Nephron (organoid): ENCODE data around the gene ZNF862.
"Not testable (repeated sequence)": the region's sequence is repeated elsewhere in the genome, so short reads cannot be mapped to it uniquely, and the experiment has no call there.

Experiments used
- H3K27ac Mint-ChIP-seq, 3 experiments: 2 replicates each; pipeline ENCODE4 v1.8.0; 2020; ENCODE audit warnings: mixed read lengths in 3 of 3, mild to moderate bottlenecking in 2 of 3, moderate library complexity in 1 of 3
- H3K27me3 Mint-ChIP-seq: 2 replicates; pipeline ENCODE4 v1.8.0; 2021; ENCODE audit warnings: low read depth, mild to moderate bottlenecking, moderate library complexity, mixed read lengths
- H3K36me3 Mint-ChIP-seq: 2 replicates; pipeline ENCODE4 v1.8.0; 2020; ENCODE audit warnings: low read depth, mixed read lengths
- H3K4me1 Mint-ChIP-seq: 2 replicates; pipeline ENCODE4 v1.8.0; 2020; ENCODE audit warnings: mixed read lengths
- H3K4me3 Mint-ChIP-seq, 3 experiments: 2 replicates each; pipeline ENCODE4 v1.8.0; 2020; ENCODE audit warnings: mild to moderate bottlenecking in 3 of 3, mixed read lengths in 3 of 3, moderate library complexity in 2 of 3
- H3K9me3 Mint-ChIP-seq: 2 replicates; pipeline ENCODE4 v1.8.0; 2020; ENCODE audit warnings: mixed read lengths
- CTCF ChIP-seq, 3 experiments: fragments of 200-600 bp; sonication (generic); IDR thresholded peaks; one replicate each; pipeline ENCODE4 v1.5.0; 2021; ENCODE audit warnings: antibody characterized with exemption in 3 of 3; ENCODE audit not compliant: unreplicated experiment in 3 of 3

Gene ZNF862

GRCh38 chr7:149885191-149886017, 47.2 kb downstream of the ZNF862 start:
- H3K9me3 Mint-ChIP-seq, result no peaks in the 10 kb centered on the region
- H3K27me3 Mint-ChIP-seq, result peaks cover 19% of the 10 kb centered on the region
- H3K4me1 Mint-ChIP-seq, result peaks cover 68% of the 10 kb centered on the region
- TF ChIP-seq CTCF (IDR thresholded peaks at IDR 0.05; ENCODE audit: unreplicated experiment in 3 of 3), result no peak
- no peak overlapping the region for H3K4me3 Mint-ChIP-seq
- H3K27ac Mint-ChIP-seq, result peak overlapping the region in 2 of 3 experiments; percentile 75 to 80
- no peaks in the 10 kb centered on the region for H3K36me3 Mint-ChIP-seq

DNA sequence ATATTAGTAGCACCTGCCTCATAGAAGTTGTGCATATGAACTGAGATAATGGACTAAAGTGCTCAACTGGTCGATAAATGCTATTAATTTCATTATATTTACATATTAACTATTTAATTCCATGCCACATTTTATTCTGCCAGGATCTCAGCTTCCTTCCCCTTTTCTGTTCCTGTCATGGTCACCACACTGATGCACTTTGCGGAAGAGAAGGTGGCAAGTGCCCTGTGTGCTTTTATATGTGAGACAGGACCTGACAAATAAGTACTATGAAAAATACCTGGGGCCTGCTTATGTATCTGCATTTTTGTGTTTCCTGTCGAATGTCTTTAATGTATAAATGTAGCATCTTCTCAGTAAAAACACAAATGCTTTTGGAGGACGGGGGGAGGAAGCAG, 47.8 kb downstream of the ZNF862 start:
- no peak overlapping the region for H3K4me3 Mint-ChIP-seq
- peaks cover 18% of the 10 kb centered on the region for H3K27me3 Mint-ChIP-seq
- no peaks in the 10 kb centered on the region for H3K36me3 Mint-ChIP-seq
- H3K27ac Mint-ChIP-seq, result peak overlapping the region in 2 of 3 experiments; percentile 4 to 29
- H3K9me3 Mint-ChIP-seq, result no peaks in the 10 kb centered on the region
- TF ChIP-seq CTCF (IDR thresholded peaks at IDR 0.05; ENCODE audit: unreplicated experiment in 3 of 3), result no peak
- H3K4me1 Mint-ChIP-seq, result peaks cover 62% of the 10 kb centered on the region

GRCh38 chr7:149887311-149887710, 49.1 kb downstream of the ZNF862 start:
- Mint-ChIP-seq H3K4me3 (no peak overlapping the region), H3K36me3 (no peaks in the 10 kb centered on the region), H3K27me3 (peaks cover 11% of the 10 kb centered on the region), H3K4me1 (peaks cover 54% of the 10 kb centered on the region), H3K27ac (no peak overlapping the region), H3K9me3 (no peaks in the 10 kb centered on the region)
- TF ChIP-seq CTCF (IDR thresholded peaks at IDR 0.05; ENCODE audit: unreplicated experiment in 3 of 3), result no peak

DNA sequence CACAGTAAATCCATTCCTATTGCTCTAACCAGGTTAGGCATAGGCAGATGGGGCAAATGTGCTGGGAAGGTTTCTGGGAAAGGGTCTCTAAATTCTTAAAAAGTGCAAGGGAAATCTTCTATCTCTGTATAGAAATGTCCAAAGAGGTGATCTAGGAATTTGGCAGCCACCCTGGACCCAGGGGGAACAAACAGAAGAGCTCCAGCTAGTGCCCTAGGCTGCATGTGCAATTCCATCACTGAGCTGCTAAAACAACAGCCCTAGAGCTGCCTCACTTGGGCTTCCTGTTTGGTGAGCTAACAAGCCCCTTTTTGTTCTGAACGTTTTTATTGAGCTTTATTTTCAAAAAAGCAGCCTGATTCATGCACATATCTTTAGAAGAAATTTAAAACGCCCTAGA, 52.5 kb downstream of the ZNF862 start:
- not testable (repeated sequence) for H3K4me3 Mint-ChIP-seq, H3K9me3 Mint-ChIP-seq, H3K27me3 Mint-ChIP-seq, H3K36me3 Mint-ChIP-seq, H3K27ac Mint-ChIP-seq
- peaks cover 20% of the 10 kb centered on the region for H3K4me1 Mint-ChIP-seq

- H3K27me3 Mint-ChIP-seq, H3K4me3 Mint-ChIP-seq, H3K4me1 Mint-ChIP-seq, H3K27ac Mint-ChIP-seq, H3K9me3 Mint-ChIP-seq, H3K36me3 Mint-ChIP-seq: not testable (repeated sequence)
Observed at GRCh38 chr7:149894957-149895356, 56.8 kb downstream of the ZNF862 start.

DNA sequence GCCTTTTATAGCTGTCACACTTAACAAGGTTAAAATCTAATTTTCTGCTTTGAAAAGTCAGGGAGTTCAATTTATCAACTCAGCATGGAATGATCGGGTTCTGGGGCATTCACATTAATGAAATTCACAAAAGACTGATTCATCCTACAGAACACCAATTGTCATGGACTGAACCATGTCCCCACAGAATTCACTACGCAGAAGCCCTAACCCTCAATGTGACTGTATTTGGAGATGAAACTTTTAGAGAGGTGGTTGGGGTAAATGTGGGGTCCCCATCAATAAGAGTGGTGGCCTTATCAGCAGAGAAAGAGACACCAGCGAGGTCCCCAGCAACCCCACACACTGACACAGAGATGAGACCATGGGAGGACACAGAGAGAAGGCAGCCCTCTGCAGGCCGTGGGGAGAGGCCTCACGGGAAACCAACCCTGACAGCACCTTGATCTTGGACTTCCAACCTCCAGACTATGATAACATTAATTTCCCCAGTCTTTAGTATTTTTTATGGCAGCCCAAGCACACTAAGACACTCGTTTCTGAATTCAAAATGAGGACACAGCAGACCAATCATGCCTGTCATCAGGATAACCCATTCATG, 69.7 kb downstream of the ZNF862 start:
- not testable (repeated sequence) for H3K27ac Mint-ChIP-seq, H3K9me3 Mint-ChIP-seq, H3K36me3 Mint-ChIP-seq, H3K4me1 Mint-ChIP-seq, H3K27me3 Mint-ChIP-seq, H3K4me3 Mint-ChIP-seq

- not testable (repeated sequence) for H3K27ac Mint-ChIP-seq, H3K36me3 Mint-ChIP-seq, H3K4me1 Mint-ChIP-seq, H3K27me3 Mint-ChIP-seq, H3K4me3 Mint-ChIP-seq, H3K9me3 Mint-ChIP-seq
Observed at GRCh38 chr7:149910219-149910618, 72.0 kb downstream of the ZNF862 start.

DNA sequence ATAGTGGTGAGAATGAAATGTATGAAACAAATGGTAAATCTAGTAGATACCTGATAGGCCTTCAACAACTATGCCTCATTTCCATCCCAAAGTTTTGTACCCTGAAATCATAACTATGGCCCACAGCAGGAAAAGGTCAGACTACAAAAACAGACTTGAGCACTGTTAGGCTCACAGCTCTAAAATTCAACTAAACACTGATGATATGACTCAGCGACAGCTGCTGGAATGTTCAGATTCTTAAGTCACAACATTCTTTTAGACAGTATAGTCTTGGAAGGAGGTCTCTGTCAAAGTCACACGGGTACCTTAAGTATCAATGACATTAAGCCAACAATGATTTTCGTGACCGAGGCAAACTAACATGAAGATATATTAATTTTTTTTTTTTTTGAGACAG, 74.0 kb downstream of the ZNF862 start:
- H3K27ac Mint-ChIP-seq, H3K4me3 Mint-ChIP-seq, H3K4me1 Mint-ChIP-seq, H3K9me3 Mint-ChIP-seq, H3K36me3 Mint-ChIP-seq, H3K27me3 Mint-ChIP-seq: not testable (repeated sequence)
